ENCODE measurements around the gene ABTB1. TPM values are rescaled to one million over a fixed set of nuclear protein-coding genes. Genes with fewer than 3 reads are reported as not detected.

Gene ABTB1
- total RNA-seq, 1 experiment from 2014 or later = 12.5 TPM

- TF ChIP-seq AFF4 (CRISPR knock-in tag; IDR thresholded peaks at IDR 0.05; ENCODE audit: borderline replicate concordance) (no peak), ARID4B (CRISPR knock-in tag; IDR thresholded peaks at IDR 0.05; ENCODE audit: borderline replicate concordance) (no peak), KAT7 (CRISPR knock-in tag; IDR thresholded peaks at IDR 0.05; ENCODE audit: borderline replicate concordance) (no peak), SP1 (CRISPR knock-in tag; conservative IDR thresholded peaks at IDR 0.05) (no peak), TEAD4 (CRISPR knock-in tag; IDR thresholded peaks at IDR 0.05) (no peak), FOXK1 (CRISPR knock-in tag; IDR thresholded peaks at IDR 0.05) (no peak), ZBTB21 (CRISPR knock-in tag; IDR thresholded peaks at IDR 0.05; ENCODE audit: borderline replicate concordance) (no peak), ELF4 (CRISPR knock-in tag; IDR thresholded peaks at IDR 0.05; ENCODE audit: low read depth) (no peak), CTCF (IDR thresholded peaks at IDR 0.05) (no peak), NR3C1 (CRISPR knock-in tag; conservative IDR thresholded peaks at IDR 0.05; ENCODE audit: low read depth) (no peak), ZNF121 (CRISPR knock-in tag; IDR thresholded peaks at IDR 0.05) (no peak), ZNF423 (CRISPR knock-in tag; IDR thresholded peaks at IDR 0.05) (no peak), CREM (CRISPR knock-in tag; IDR thresholded peaks at IDR 0.05) (no peak), EMX1 (CRISPR knock-in tag; IDR thresholded peaks at IDR 0.05) (no peak)
- TF ChIP-seq, protein P1, sequence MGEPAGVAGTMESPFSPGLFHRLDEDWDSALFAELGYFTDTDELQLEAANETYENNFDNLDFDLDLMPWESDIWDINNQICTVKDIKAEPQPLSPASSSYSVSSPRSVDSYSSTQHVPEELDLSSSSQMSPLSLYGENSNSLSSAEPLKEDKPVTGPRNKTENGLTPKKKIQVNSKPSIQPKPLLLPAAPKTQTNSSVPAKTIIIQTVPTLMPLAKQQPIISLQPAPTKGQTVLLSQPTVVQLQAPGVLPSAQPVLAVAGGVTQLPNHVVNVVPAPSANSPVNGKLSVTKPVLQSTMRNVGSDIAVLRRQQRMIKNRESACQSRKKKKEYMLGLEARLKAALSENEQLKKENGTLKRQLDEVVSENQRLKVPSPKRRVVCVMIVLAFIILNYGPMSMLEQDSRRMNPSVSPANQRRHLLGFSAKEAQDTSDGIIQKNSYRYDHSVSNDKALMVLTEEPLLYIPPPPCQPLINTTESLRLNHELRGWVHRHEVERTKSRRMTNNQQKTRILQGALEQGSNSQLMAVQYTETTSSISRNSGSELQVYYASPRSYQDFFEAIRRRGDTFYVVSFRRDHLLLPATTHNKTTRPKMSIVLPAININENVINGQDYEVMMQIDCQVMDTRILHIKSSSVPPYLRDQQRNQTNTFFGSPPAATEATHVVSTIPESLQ (CRISPR knock-in tag; IDR thresholded peaks at IDR 0.05) = no peak
Measured at GRCh38 chr3:127714125-127714571, 41.4 kb downstream of the ABTB1 start (continued).

GRCh38 chr3:127714866-127715265 is 42.1 kb downstream of the ABTB1 start:
- Mint-ChIP-seq H3K4me3 (no peak overlapping the region), H3K36me3 (no peaks in the 10 kb centered on the region), H3K27ac (no peak overlapping the region), H3K4me1 (peaks cover 21% of the 10 kb centered on the region), H3K9me3 (no peaks in the 10 kb centered on the region), H3K27me3 (ENCODE audit: low read depth) (no peaks in the 10 kb centered on the region; the same call in 1 of the 2 replicates)
- no peak for ATAC-seq
- DNase-seq (ENCODE audit: low spot score) = no peak
- CTCF ChIA-PET = interaction anchor here (1.1 kb wide), 2 partner anchors 19 kb away, joined by 4 read pairs; no protein-coding TSS in a partner anchor
- POLR2A ChIA-PET = no interaction called here
- TF ChIP-seq NR3C1 (CRISPR knock-in tag; conservative IDR thresholded peaks at IDR 0.05; ENCODE audit: low read depth) = no peak
- TF ChIP-seq CREB1 (CRISPR knock-in tag; IDR thresholded peaks at IDR 0.05) = no peak
- TF ChIP-seq TEAD4 (CRISPR knock-in tag; IDR thresholded peaks at IDR 0.05) = no peak
- TF ChIP-seq, protein P2, sequence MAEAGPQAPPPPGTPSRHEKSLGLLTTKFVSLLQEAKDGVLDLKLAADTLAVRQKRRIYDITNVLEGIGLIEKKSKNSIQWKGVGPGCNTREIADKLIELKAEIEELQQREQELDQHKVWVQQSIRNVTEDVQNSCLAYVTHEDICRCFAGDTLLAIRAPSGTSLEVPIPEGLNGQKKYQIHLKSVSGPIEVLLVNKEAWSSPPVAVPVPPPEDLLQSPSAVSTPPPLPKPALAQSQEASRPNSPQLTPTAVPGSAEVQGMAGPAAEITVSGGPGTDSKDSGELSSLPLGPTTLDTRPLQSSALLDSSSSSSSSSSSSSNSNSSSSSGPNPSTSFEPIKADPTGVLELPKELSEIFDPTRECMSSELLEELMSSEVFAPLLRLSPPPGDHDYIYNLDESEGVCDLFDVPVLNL (CRISPR knock-in tag; IDR thresholded peaks at IDR 0.05; ENCODE audit: borderline replicate concordance, low read depth) = no peak
- no peak for TF ChIP-seq ZNF416 (CRISPR knock-in tag; IDR thresholded peaks at IDR 0.05)
- TF ChIP-seq, protein P3, sequence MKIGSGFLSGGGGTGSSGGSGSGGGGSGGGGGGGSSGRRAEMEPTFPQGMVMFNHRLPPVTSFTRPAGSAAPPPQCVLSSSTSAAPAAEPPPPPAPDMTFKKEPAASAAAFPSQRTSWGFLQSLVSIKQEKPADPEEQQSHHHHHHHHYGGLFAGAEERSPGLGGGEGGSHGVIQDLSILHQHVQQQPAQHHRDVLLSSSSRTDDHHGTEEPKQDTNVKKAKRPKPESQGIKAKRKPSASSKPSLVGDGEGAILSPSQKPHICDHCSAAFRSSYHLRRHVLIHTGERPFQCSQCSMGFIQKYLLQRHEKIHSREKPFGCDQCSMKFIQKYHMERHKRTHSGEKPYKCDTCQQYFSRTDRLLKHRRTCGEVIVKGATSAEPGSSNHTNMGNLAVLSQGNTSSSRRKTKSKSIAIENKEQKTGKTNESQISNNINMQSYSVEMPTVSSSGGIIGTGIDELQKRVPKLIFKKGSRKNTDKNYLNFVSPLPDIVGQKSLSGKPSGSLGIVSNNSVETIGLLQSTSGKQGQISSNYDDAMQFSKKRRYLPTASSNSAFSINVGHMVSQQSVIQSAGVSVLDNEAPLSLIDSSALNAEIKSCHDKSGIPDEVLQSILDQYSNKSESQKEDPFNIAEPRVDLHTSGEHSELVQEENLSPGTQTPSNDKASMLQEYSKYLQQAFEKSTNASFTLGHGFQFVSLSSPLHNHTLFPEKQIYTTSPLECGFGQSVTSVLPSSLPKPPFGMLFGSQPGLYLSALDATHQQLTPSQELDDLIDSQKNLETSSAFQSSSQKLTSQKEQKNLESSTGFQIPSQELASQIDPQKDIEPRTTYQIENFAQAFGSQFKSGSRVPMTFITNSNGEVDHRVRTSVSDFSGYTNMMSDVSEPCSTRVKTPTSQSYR (CRISPR knock-in tag; IDR thresholded peaks at IDR 0.05) = no peak
- TF ChIP-seq, protein P4, sequence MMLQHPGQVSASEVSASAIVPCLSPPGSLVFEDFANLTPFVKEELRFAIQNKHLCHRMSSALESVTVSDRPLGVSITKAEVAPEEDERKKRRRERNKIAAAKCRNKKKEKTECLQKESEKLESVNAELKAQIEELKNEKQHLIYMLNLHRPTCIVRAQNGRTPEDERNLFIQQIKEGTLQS (CRISPR knock-in tag; conservative IDR thresholded peaks at IDR 0.05) = no peak
- no peak for TF ChIP-seq FOXP1 (CRISPR knock-in tag; IDR thresholded peaks at IDR 0.05; ENCODE audit: borderline replicate concordance)
